GM18951 (cell line): ENCODE measurements around the gene RIMS4.
"Not testable (repeated sequence)": the region's sequence is repeated elsewhere in the genome, so short reads cannot be mapped to it uniquely, and the experiment has no call there.

Experiments
- POLR2A ChIP-seq: IDR thresholded peaks from 4 replicates; pipeline ENCODE4 v1.6.1; 2011; ENCODE audit warnings: mild to moderate bottlenecking; ENCODE audit not compliant: insufficient read length, insufficient read depth; ENCODE audit errors: extremely low read depth
- in situ Hi-C: fragments of 300-500 bp; cut with MboI; formaldehyde crosslinking; loops from one replicate; pipeline ENCODE4 v1.12.0; 2022; ENCODE audit warnings: low sequenced_read_pairs, mixed read lengths, inconsistent platforms; ENCODE audit not compliant: unreplicated experiment

The RIMS4 gene

GRCh38 chr20:44768854-44769480, 41.4 kb downstream of the RIMS4 start:
- in situ Hi-C loops: no loop called here
- TF ChIP-seq POLR2A: no peak

- TF ChIP-seq POLR2A: no peak
- in situ Hi-C loops: no loop called here
Observed at GRCh38 chr20:44768256-44768655, 42.1 kb downstream of the RIMS4 start.

DNA sequence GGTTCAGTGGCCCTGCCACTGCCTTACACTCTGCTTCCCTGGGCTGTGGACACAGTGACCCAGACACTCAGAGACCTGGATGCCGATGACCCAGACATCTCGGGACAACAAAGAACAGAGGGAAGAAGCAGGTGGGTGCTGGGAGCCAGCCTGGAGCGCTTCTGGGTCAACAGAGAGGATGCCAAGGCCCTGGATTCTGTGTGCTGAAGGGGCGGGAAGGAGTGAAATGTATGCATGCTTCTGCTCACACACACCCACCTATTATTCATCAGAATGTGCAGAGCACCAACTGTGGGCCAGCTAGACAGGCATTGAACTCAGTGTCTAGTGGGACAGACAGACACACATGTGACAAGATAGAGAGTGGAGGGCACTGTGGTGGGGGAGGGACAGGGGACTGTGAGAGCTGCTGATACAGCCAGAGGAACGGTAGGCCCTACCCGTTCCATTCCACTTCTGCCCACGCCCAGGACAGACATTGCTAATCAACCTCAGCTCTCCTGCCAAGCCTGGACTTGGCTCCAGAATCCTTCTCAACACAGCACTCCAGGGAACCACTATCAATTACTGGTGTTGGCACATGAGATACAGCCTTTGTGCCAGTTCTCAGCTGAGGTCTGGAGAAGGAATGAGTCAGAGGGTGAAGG, 44.5 kb downstream of the RIMS4 start:
- no peak for TF ChIP-seq POLR2A
- in situ Hi-C loops: no loop called here

DNA sequence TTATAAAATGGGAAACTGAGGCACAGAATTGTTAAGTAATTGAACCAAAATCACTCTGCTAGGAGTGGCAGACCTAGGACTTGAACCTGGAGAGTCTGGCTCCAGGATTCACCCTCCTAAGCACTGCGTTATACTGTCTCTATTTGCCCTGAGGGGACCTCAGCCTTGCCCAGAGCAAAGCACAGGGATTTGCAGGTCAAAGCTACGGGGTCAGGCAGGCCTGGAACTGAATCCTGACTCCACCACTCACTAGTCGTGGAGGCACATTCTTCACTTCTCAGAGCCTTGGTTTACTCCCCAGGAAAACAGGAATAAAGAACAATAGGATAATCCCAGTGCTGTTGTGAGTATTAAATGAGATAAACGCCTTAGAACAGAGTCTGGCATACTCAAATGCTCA, 45.3 kb downstream of the RIMS4 start:
- in situ Hi-C loops: no loop called here
- TF ChIP-seq POLR2A: no peak

GRCh38 chr20:44763798-44764197, 46.5 kb downstream of the RIMS4 start:
- in situ Hi-C loops: not testable (repeated sequence)

GRCh38 chr20:44762466-44763140, 47.7 kb downstream of the RIMS4 start:
- no peak for TF ChIP-seq POLR2A
- in situ Hi-C loops: no loop called here

DNA sequence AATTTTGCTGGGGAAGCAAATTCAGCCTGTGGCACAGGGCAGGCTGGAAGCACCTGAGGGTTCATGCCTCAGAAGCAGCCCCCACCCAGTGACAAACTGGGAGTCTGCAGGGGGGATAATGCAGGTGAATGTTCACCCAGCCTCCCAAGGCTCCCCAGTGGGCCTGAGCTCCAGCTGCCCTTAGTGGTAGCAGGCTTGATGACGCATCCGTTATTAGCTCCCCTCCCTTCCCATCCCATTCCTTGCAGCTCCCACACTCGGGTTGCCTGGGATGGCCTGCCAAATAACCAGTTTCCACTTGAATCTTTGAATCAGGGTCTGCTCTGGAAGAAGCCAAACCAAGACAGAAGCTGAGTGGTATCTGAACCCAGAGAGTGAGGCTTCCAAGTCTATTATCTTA, 48.9 kb downstream of the RIMS4 start:
- in situ Hi-C loops: no loop called here
- TF ChIP-seq POLR2A: no peak

DNA sequence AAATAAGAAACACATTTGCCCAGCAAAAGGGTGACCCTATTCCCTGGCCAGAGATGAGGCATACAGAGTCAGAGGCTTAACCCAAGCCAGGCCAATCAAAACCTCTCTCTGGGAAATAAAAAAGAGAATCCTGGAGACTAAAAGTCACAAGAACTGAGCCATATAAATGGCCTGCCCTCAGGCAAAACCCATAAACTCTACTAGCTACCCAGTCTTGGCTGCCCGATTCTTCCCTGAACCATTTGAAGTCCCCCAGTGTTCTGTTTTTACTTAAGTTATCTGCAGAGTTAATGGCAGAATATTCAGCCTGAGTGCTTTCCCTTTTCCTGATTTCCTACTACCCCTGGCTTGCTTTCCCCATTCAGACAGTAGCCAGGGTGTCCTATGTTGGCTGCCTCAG, 50.8 kb downstream of the RIMS4 start:
- TF ChIP-seq POLR2A: no peak
- in situ Hi-C loops: no loop called here

GRCh38 chr20:44758247-44759101, 51.9 kb downstream of the RIMS4 start:
- in situ Hi-C loops: no loop called here
- no peak for TF ChIP-seq POLR2A

GRCh38 chr20:44756956-44757355, 53.4 kb downstream of the RIMS4 start:
- TF ChIP-seq POLR2A: no peak
- in situ Hi-C loops: no loop called here

DNA sequence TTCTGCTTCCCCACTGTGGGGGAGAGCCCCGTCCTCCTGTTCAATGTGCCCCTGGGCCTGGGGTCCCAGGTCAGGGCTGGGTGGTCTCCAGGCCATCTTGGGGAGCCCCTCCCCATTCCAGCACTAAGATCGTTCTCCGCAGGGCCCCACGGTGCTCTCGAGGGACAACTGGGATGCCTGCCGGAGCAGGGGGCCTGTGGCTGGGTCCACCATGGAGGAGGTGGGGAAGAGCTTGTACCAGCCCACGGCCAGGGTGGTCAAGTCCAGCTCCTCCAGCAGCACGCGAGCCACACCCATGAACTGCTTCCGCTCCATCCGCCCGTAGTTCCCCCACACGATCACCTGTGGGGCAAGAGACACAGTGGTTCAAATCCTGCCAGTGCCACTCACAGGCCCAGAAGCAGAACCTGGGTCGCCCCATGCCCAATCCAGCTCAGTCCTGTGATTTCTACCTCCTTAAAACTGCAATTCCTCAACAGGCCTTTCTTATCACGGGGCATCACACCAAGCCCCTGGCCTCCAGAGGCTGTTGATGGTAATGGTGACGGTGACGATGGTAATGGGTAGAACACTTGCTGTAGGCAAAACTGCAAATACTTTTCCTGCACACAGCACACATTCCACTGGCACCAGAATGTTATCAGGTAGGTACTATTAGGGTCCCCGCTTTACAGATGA, 54.2 kb downstream of the RIMS4 start:
- in situ Hi-C loops: no loop called here
- no peak for TF ChIP-seq POLR2A

GRCh38 chr20:44754554-44754953, 55.8 kb downstream of the RIMS4 start:
- in situ Hi-C loops: no loop called here

More at GRCh38 chr20:44754554-44754953, 55.8 kb downstream of the RIMS4 start:
- no peak for TF ChIP-seq POLR2A
